Measurements from ENCODE around the gene NMU.

GRCh38 chr4:55546506-55546755 lies 89.7 kb downstream of the NMU start:
- TF ChIP-seq CTCF (IDR thresholded peaks at IDR 0.05) (no peak), RAD21 (IDR thresholded peaks at IDR 0.05; ENCODE audit: low read length) (no peak), RFX5 (IDR thresholded peaks at IDR 0.05; ENCODE audit: low read length) (no peak), MAX (IDR thresholded peaks at IDR 0.05; ENCODE audit: low read depth) (no peak), YY1 (IDR thresholded peaks at IDR 0.05; ENCODE audit: low read depth) (no peak), POLR2AphosphoS5 (IDR thresholded peaks at IDR 0.05; ENCODE audit: low read depth, low read length) (no peak), NRF1 (IDR thresholded peaks at IDR 0.05; ENCODE audit: low read depth, low read length) (no peak), RCOR1 (IDR thresholded peaks at IDR 0.05; ENCODE audit: low read length) (no peak), GABPA (IDR thresholded peaks at IDR 0.05; ENCODE audit: low read depth) (no peak), GATA2 (CRISPR knock-in tag; IDR thresholded peaks at IDR 0.05) (no peak)
